Activated CD4-positive, alpha-beta T cell treated with anti-CD3 and anti-CD28 coated beads, Interleukin-2, Interleukin-4, amounts not matched to agents 100 ng/mL and 50 ng/mL, durations not matched to agents 16 hours and 8 hours (primary cell): ENCODE data around the gene LRRC42.

Experiments used
- DNase-seq: peaks from one replicate; pipeline ENCODE4 v3.0.0-alpha.2; 2020; ENCODE audit warnings: low spot score

The LRRC42 gene

GRCh38 chr1:53942127-53942957 lies 3.8 kb upstream of the LRRC42 start:
- DNase-seq: peak; percentile 73

- DNase-seq: no peak
Observed at GRCh38 chr1:53943090-53943489, 3.1 kb upstream of the LRRC42 start.

GRCh38 chr1:53943490-53944043 lies 2.6 kb upstream of the LRRC42 start:
- DNase-seq: no peak

GRCh38 chr1:53944469-53945182 lies 1.5 kb upstream of the LRRC42 start:
- DNase-seq: no peak

- DNase-seq: no peak
Observed at GRCh38 chr1:53945183-53945432, 1.0 kb upstream of the LRRC42 start.

- DNase-seq: peak; percentile 98
Observed at GRCh38 chr1:53945433-53946251, 508 bp upstream of the LRRC42 start, which contains the start of gene IFT25. TSS of gene IFT25 (minus strand) at chr1:53945699. CDS start at chr1:53940082, 5,617 bp downstream.

GRCh38 chr1:53947172-53947907 lies 1.2 kb downstream of the LRRC42 start:
- no peak for DNase-seq

GRCh38 chr1:53948291-53948690 lies 2.1 kb downstream of the LRRC42 start:
- no peak for DNase-seq

GRCh38 chr1:53949023-53949990 lies 3.2 kb downstream of the LRRC42 start:
- no peak for DNase-seq

GRCh38 chr1:53951697-53952096 lies 5.5 kb downstream of the LRRC42 start:
- no peak for DNase-seq

- DNase-seq: no peak
Observed at GRCh38 chr1:53954128-53954527, 8.0 kb downstream of the LRRC42 start.

- DNase-seq: no peak
Observed at GRCh38 chr1:53956308-53957168, 10.4 kb downstream of the LRRC42 start.

- DNase-seq: no peak
Observed at GRCh38 chr1:53957194-53957818, 11.2 kb downstream of the LRRC42 start.

GRCh38 chr1:53959664-53960250 lies 13.6 kb downstream of the LRRC42 start:
- peak; percentile 42 for DNase-seq

- DNase-seq: no peak
Observed at GRCh38 chr1:53962395-53962794, 16.2 kb downstream of the LRRC42 start.

- DNase-seq: no peak
Observed at GRCh38 chr1:53963460-53963859, 17.3 kb downstream of the LRRC42 start.

- DNase-seq: no peak
Observed at GRCh38 chr1:53964109-53964508, 18.0 kb downstream of the LRRC42 start.

GRCh38 chr1:53966794-53967193 lies 20.6 kb downstream of the LRRC42 start:
- DNase-seq: no peak
